NK-92 treated with Interleukin-12 subunit alpha and Interleukin-12 subunit beta, amount 100 ng/mL, for 24 hours (cell line): ENCODE data around the gene SNX8.
"Not testable (repeated sequence)": the region's sequence is repeated elsewhere in the genome, so short reads cannot be mapped to it uniquely, and the experiment has no call there.

ENCODE experiments used
- DNase-seq: peaks from one replicate; lab custom pipeline; 2025; lab: John Stamatoyannopoulos, UW

The SNX8 gene

DNA sequence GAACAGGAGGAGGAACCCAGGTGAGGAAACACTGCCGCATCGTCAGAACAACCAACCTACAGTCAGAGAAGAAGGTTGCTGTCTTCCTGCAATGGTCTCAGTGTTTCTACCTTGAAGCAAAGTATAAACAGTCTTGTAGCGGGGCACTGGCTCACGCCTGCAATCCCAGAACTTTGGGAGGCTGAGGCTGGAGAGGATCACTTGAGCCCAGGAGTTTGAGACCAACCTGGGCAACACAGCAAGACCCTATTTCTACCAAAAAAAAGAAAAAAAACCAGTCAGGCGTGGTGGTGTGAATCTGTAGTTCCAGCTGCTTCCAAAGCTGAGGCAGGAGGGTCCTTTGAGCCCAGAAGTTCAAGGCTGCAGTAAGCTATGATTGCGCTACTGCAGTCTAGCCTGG is 23.4 kb downstream of the SNX8 start:
- no peak for DNase-seq

GRCh38 chr7:2289621-2290020 is 24.6 kb downstream of the SNX8 start:
- DNase-seq: no peak

GRCh38 chr7:2289111-2289586 is 25.1 kb downstream of the SNX8 start:
- no peak for DNase-seq

GRCh38 chr7:2288503-2288902 is 25.7 kb downstream of the SNX8 start:
- DNase-seq: no peak

- DNase-seq: no peak
Measured at GRCh38 chr7:2287745-2288144, 26.5 kb downstream of the SNX8 start.

DNA sequence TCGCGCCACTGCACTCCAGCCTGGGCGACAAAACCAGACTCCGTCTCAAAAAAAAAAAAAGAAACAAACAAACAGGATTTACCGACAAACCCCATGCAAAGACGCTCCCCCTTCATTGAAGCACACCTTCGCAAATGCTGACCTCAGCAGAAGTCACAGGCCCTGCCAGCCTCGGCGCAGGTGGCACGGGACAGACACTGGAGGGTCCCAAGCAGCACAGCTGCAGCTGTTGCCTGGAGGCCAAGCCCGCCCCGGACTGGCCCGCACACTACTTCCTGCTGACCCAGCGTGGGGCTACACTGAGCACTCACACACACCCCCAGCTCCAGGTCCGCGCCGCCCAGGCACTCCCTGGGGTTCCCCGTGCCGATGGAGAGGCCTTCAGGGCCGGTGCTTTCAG is 31.2 kb downstream of the SNX8 start:
- DNase-seq: no peak

DNA sequence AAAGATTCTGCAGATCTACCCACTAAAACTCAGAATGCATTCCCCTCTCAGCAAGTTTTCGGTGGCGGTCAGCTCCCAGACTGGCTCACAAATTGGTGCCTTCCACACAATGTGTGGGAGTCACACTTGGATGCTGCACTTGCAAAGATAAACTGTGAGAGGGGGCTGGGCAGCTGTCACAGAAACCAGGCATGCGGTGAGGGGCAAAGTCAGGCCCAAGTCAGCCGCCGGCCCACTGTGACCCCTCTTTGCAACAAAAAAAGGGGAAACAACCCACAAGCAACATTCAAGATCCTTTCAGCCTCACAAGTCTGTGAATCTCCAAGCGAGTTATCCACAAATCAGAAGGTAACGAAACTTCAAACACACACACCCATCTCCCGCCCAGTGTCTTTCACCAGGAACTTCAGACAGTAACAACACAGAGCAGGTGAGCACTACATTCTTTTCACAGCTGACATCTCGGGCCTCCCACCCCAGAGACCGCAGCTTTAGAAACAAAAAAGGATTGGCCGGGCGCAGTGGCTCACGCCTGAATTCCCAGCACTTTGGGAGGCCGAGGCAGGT is 32.0 kb downstream of the SNX8 start:
- no peak for DNase-seq

GRCh38 chr7:2281541-2281940 is 32.7 kb downstream of the SNX8 start:
- no peak for DNase-seq

DNA sequence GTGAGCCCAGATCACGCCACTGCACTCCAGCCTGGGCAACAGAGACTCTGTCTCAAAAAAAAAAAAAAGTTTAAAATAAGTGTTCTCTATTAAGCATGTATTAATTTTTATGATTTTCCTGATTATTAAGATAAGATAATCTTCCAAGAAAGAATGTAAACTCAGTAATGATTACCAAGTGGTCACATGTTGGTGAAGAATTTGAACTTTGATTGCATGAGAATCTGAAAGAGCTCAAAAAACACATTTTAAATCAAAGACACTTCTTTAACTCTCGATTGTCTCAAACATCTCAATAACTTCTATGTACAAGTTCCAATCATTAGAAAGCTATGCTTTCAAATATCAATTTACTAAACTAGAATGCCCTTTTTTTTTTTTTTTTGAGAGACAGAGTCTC is 33.8 kb downstream of the SNX8 start:
- no peak for DNase-seq

DNA sequence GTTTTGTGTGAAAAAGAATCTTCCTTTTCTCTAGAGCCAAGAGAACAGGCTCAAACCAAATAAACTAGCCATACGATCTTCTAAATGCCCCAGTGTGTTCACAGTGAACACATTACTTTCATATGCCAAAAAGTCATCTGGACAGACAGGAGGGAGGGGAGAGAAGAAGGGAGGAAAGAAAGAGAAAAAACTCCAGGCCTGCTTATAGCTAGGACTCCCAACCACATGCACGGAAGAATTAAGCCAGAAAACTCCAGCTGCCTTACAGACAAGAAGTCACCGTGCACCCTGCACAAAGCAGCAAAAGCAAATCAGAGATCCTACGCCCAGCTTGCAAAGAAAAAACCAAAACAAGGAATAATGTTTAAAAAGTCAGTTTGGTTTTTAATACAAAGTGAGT is 34.3 kb downstream of the SNX8 start:
- no peak for DNase-seq

GRCh38 chr7:2278026-2278425 is 36.2 kb downstream of the SNX8 start:
- DNase-seq: no peak

DNA sequence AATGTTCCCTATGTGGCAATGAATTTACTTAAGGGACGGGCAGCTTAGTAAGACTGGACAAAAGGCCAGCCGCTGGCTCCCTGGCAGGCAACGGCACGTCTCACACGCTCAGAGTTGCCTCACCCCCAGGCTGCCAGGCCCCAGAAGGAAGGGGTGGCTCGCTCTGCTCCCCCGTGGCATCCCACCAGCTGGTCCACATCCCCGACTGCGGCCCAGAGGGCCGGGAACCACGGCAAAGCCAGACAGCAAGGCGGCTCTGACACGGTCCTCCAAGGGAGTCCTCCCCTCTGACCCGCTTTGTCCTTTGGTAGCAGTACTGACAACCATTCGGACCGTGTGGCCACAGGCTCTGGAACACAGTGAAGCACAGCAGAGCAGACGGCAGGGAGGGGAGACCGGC is 38.1 kb downstream of the SNX8 start:
- no peak for DNase-seq

DNA sequence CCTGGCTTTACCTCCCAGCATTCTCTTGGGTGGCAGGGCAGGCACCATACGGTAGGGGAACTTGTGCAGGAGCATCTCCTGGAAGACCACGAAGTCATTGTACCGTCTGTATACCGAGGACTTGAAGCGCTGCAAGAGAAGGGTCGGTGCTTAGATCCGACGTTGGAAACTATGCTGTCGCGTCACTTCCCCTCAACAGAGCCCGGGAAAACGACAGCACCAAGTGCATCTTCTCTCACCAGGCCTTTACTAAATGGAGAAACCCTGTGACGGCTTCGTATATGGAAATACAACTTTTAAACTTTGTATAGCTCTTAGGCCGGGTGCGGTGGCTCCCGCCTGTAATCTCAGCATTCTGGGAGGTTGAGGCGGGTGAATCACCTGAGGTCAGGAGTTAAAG is 39.1 kb downstream of the SNX8 start:
- DNase-seq: no peak

- no peak for DNase-seq
Measured at GRCh38 chr7:2274666-2275065, 39.6 kb downstream of the SNX8 start.

GRCh38 chr7:2273866-2274265 is 40.4 kb downstream of the SNX8 start:
- no peak for DNase-seq

DNA sequence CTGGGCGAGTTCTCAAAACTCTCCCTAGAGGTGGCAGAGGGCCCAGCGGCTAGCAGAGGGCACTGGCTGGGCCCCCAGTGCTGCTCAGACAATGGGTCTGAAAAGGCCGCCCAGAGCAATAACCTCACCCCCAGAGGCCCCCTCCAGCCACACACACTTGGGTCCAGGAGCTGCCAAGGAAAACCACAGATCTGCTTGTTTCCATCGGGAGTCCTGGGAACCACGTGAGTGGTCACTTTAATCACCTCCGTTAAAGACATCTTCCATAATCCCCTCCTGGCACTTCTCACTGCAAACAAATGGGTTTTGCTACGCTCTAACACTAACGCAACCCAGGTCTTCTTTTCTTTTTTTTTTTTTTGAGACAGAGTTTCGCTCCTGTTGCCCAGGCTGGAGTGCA is 42.2 kb downstream of the SNX8 start:
- DNase-seq: no peak

- DNase-seq: no peak
Measured at GRCh38 chr7:2271273-2272026, 42.8 kb downstream of the SNX8 start.

DNA sequence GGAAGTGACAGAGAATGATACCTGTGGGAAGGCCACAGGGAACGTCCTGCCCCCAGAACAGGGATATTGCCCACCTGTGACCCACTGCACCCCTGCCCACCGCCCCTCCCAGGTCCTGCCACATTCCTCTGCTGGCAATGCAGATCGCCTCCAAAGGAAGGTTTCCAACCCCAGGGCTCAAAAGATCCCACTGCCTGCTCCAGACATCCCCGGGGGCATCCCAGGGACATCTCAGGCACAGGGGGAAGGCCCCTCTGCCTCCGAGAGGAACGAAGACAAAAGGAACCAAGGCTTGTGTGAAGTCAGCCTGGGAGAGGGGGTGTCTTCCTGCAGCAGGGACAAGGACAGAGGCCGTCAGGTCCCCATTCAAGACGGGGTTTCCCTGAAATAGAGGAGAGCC is 43.7 kb downstream of the SNX8 start:
- no peak for DNase-seq

DNA sequence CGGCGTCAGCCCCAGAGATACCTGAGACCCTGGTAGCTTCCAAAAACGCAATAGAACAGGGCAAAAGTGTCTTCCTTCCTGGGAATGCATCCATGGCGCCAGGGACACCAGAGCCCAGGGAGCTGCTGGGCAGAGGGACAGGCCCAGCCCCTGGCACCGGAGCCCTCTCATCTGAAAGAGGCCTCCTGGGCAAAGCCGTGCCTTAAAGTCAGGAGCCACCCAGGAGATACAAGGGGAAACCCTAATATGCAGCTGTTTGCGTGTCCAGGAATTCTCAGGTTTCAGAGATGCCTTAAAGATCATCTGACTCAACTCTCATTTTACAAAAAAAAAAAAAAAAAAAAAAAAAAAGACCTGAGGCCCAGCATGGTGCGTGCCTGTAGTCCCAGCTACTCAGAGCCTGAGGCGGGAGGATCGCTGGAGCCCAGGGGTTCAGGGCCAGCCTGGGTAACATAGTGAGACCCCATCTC is 44.2 kb downstream of the SNX8 start:
- no peak for DNase-seq

- not testable (repeated sequence) for DNase-seq
Measured at GRCh38 chr7:2269089-2269990, 44.9 kb downstream of the SNX8 start.

DNA sequence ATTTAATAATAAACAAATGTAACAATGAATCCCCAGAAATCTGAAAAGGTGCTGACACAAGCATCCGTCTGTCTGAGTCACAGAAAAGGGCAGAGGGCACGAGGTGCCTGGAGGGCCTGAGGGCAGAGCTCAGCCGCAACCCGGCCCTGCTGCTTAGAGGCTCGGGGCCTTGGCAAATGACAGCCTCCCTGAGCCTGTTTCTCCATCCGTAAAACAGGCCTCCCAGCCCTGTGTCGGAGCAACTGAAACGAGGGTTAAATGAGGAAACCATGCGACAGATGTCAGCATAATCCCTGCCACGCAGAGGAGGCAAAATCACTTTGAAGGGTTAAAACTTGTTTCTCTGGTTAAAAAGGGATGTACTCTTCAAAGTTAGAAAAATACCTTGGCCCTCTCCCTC is 47.3 kb downstream of the SNX8 start:
- DNase-seq: no peak

DNA sequence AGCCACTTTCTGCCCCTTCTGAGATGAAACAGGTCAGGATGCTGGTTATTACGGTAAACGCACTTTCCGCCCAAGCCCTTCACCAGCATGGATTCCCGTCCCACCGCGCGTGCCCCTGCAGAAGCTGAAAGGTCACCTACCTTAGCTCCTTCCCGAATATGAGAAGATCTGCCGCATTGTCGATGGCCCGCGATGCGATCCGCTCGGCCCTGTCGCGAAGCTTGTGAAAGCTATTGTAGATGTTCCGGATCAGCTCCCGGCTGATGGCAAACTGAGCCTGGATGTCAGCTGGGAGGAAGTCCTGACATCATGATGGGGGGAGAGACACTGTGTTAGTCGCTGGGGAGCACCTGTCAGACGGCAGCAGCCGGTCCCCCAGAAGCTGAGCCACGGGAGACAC is 50.1 kb downstream of the SNX8 start:
- DNase-seq: no peak

DNA sequence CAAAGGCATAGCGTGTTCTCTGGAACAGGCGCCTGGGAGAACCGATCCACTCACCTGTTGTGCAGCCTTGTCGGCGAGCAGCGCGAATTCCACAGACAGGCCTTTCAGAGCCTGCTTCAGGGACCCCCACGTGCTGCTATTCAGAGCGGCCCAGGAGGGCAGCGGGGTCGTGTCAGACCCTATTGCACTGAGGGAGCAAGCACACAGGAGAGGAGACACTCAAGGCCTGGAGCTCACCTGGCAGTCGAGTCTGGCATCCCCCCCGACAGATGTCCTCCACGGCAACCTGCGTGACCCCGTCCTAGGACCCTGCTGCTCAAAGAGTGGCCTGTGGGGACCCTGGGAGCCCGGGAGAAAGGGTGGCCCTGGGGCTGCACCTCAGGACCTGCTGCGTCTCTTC is 51.1 kb downstream of the SNX8 start:
- DNase-seq: no peak
